Mesendoderm (in vitro differentiated cells): Measurements from ENCODE around the gene NFIC.

Experiments used
- DNase-seq: peaks from one replicate; pipeline ENCODE4 v3.0.0; 2013
- H2AK5ac ChIP-seq: 2 replicates; pipeline ENCODE4 v1.6.1; 2013; ENCODE audit warnings: low read length, inconsistent platforms
- H2BK120ac ChIP-seq: 2 replicates; pipeline ENCODE4 v1.6.1; 2013; ENCODE audit warnings: low read depth, mild to moderate bottlenecking, low read length, moderate library complexity, mixed read lengths
- H2BK15ac ChIP-seq: replicated peaks from 2 replicates; pipeline ENCODE4 v1.6.1; 2013; ENCODE audit warnings: low read depth, mild to moderate bottlenecking, moderate library complexity
- H2BK5ac ChIP-seq: 2 replicates; pipeline ENCODE4 v1.6.1; 2013; ENCODE audit warnings: low read length, inconsistent platforms
- H3K18ac ChIP-seq: 2 replicates; pipeline ENCODE4 v1.6.1; 2013; ENCODE audit warnings: mild to moderate bottlenecking, low read length, mixed read lengths
- H3K23ac ChIP-seq: one replicate; pipeline ENCODE4 v1.6.1; 2013; ENCODE audit warnings: low read length
- H3K27ac ChIP-seq: 2 replicates; pipeline ENCODE4 v1.5.1; 2013; ENCODE audit warnings: low read depth, mild to moderate bottlenecking, inconsistent platforms, low read length, moderate library complexity
- H3K27me3 ChIP-seq: 2 replicates; pipeline ENCODE4 v1.6.1; 2013; ENCODE audit warnings: low read length, control low read depth, mild to moderate bottlenecking, inconsistent platforms; ENCODE audit not compliant: insufficient read depth, poor library complexity
- H3K36me3 ChIP-seq: 2 replicates; pipeline ENCODE4 v1.6.1; 2013; ENCODE audit warnings: low read length, inconsistent platforms; ENCODE audit not compliant: control insufficient read depth, insufficient read depth
- H3K4ac ChIP-seq: one replicate; pipeline ENCODE4 v1.6.1; 2013; ENCODE audit warnings: low read depth, mild to moderate bottlenecking, low read length, moderate library complexity
- H3K4me1 ChIP-seq: 2 replicates; pipeline ENCODE4 v1.6.1; 2013; ENCODE audit warnings: low read depth, low read length, inconsistent platforms; ENCODE audit not compliant: control insufficient read depth
- H3K4me2 ChIP-seq: 2 replicates; pipeline ENCODE4 v1.6.1; 2013; ENCODE audit warnings: low read length
- H3K4me3 ChIP-seq: 2 replicates; pipeline ENCODE4 v1.5.1; 2013; ENCODE audit warnings: mild to moderate bottlenecking, low read length
- H3K56ac ChIP-seq: one replicate; pipeline ENCODE4 v1.6.1; 2013; ENCODE audit warnings: low read length
- H3K79me1 ChIP-seq: 2 replicates; pipeline ENCODE4 v1.6.1; 2013; ENCODE audit warnings: low read length, inconsistent platforms
- H3K79me2 ChIP-seq: 2 replicates; pipeline ENCODE4 v1.6.1; 2013; ENCODE audit warnings: mild to moderate bottlenecking, low read length; ENCODE audit not compliant: control insufficient read depth, insufficient read depth
- H3K9ac ChIP-seq: 2 replicates; pipeline ENCODE4 v1.6.1; 2013; ENCODE audit warnings: low read length, inconsistent platforms
- H4K5ac ChIP-seq: one replicate; pipeline ENCODE4 v1.6.1; 2013; ENCODE audit warnings: low read length
- H4K8ac ChIP-seq: one replicate; pipeline ENCODE4 v1.6.1; 2013; ENCODE audit warnings: low read depth, mild to moderate bottlenecking, control low read depth, low read length, moderate library complexity
- WGBS: extraction: QIAGEN DNeasy Blood & Tissue Kit; methylation state at CpG from one replicate; pipeline ENCODE4 v1.1.7; 2013; ENCODE audit warnings: low lambda C conversion rate, missing lambda C conversion rate; ENCODE audit not compliant: insufficient coverage; ENCODE audit errors: extremely low coverage; 5-methylcytosine and 5-hydroxymethylcytosine counted together

Gene NFIC

DNA sequence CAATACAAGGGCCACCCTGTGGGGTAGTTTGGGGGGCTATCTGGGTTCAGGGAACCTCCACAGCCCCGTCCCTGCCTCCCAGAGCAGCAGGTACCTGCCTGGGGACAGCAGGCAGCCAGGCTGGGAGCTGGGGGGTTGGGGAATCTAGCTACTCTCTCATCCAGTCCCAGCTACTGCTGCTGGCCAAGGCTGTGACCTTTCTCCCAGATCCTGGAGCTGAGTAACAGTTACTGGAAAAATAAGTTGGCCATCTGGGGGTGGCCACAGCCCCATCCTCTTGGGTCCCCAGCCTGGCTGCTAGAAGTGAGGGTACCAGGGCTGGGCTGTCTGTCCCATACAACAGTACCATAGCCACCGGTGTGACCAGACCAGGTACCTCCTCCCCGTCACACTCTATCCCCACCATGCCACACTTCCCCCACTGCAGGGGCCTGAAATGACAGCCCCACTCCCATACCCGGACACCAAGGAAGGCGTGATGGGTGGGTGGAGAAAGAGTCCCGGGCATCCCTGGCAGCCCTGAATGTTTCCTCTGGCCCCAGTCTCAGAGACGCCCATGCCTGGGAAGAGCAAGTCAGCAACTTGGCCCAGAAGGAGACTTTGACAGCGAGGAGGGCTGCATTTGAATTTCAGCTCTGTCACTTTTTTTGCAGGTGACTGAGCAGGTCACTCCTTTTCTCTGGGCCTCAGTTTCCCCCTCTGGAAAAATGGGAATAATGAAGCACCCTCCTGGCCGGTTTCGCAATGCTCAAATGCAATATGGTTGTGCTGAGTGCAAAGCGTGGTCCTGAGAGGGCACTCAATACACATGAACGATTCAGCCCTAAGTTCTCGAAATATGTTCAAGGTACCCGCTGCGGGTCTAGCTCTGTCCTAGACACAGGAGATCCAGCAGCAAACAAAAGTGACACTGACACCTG, 30.7 kb upstream of the NFIC start:
- Histone ChIP-seq H3K4me2 (no peak overlapping the region), H2BK120ac (no peak overlapping the region), H3K23ac (no peak overlapping the region), H3K9ac (no peak overlapping the region), H3K36me3 (no peaks in the 10 kb centered on the region), H2BK5ac (no peak overlapping the region), H2AK5ac (no peak overlapping the region), H3K4me3 (no peak overlapping the region), H3K4ac (no peak overlapping the region), H2BK15ac (no peak overlapping the region), H3K27ac (no peak overlapping the region), H3K27me3 (no peaks in the 10 kb centered on the region), H3K4me1 (no peaks in the 10 kb centered on the region), H3K18ac (no peak overlapping the region), H3K79me2 (no peaks in the 10 kb centered on the region), H3K56ac (no peak overlapping the region), H4K5ac (no peak overlapping the region), H4K8ac (no peak overlapping the region), H3K79me1 (no peaks in the 10 kb centered on the region)
- no peak for DNase-seq
- no CpG with 5 or more reads among the region's 15 CpGs for WGBS

- Histone ChIP-seq H2BK120ac (no peak overlapping the region), H4K8ac (no peak overlapping the region), H4K5ac (no peak overlapping the region), H3K9ac (no peak overlapping the region), H3K79me1 (no peaks in the 10 kb centered on the region), H3K4me2 (no peak overlapping the region), H3K27me3 (no peaks in the 10 kb centered on the region), H2AK5ac (no peak overlapping the region), H2BK5ac (no peak overlapping the region), H3K79me2 (no peaks in the 10 kb centered on the region), H3K18ac (no peak overlapping the region), H3K27ac (no peak overlapping the region), H3K56ac (no peak overlapping the region), H3K23ac (no peak overlapping the region), H2BK15ac (no peak overlapping the region), H3K4me1 (no peaks in the 10 kb centered on the region), H3K36me3 (no peaks in the 10 kb centered on the region), H3K4me3 (no peak overlapping the region), H3K4ac (no peak overlapping the region)
- DNase-seq, result no peak
- WGBS, result no CpG with 5 or more reads among the region's 5 CpGs
Observed at GRCh38 chr19:3336351-3336679, 30.1 kb upstream of the NFIC start.

DNA sequence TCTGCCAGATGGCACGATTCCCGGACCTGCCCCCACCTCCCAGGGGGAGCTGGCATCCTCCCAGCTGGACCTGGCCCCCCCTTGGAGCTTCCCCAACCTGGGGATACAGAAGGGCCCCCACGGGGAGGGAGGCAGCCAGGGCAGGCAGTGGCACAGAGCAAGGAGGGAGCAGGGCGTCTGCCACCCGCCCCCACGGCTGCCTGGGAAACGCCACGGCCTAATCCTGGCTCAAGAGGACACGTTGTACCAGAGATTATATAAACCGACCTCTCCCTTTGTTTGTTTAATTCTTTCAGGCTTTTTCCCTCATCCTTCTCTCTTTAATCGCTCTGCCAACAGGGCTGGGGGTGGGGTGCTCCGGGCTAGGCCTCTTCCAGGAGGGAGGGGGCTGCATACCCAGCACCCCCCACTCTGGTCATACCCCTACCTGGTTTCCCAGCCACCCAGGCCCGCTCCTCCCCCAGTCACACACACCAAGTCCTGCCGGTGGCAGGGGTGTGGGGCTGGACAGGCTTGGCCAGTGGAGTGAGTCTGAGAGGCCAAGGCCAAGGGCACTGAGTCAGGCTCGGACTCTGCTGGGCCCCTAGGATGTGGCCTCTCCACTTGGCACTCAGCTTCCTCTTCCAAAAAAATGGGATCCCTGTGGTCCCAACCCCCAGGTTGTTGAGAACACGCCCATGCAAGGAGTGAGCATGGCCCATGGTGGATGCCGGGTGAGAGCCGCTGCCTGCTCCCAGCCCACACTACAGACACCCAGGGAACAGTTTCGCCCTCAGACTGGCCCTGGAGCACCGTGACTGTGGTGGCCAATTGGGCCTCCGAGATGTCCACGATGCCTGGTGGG, 29.5 kb upstream of the NFIC start:
- Histone ChIP-seq H3K79me1 (no peaks in the 10 kb centered on the region), H2BK120ac (no peak overlapping the region), H3K4ac (no peak overlapping the region), H4K5ac (no peak overlapping the region), H3K27me3 (no peaks in the 10 kb centered on the region), H3K4me1 (no peaks in the 10 kb centered on the region), H3K4me3 (no peak overlapping the region), H3K79me2 (no peaks in the 10 kb centered on the region), H3K9ac (no peak overlapping the region), H3K27ac (no peak overlapping the region), H3K18ac (no peak overlapping the region), H3K23ac (no peak overlapping the region), H2AK5ac (no peak overlapping the region), H4K8ac (no peak overlapping the region), H3K36me3 (no peaks in the 10 kb centered on the region), H2BK5ac (no peak overlapping the region), H3K56ac (no peak overlapping the region), H3K4me2 (no peak overlapping the region), H2BK15ac (no peak overlapping the region)
- DNase-seq, result no peak
- WGBS, result no CpG with 5 or more reads among the region's 22 CpGs

- H2AK5ac ChIP-seq, result no peak overlapping the region
- no peaks in the 10 kb centered on the region for H3K79me1 ChIP-seq
- H2BK120ac ChIP-seq, result no peak overlapping the region
- H3K56ac ChIP-seq, result no peak overlapping the region
- no CpG with 5 or more reads among the region's 12 CpGs for WGBS
- H3K4ac ChIP-seq, result no peak overlapping the region
- no peak overlapping the region for H2BK15ac ChIP-seq
- H2BK5ac ChIP-seq, result no peak overlapping the region
- H3K79me2 ChIP-seq, result no peaks in the 10 kb centered on the region
- no peak overlapping the region for H4K5ac ChIP-seq
- H3K18ac ChIP-seq, result no peak overlapping the region
- H3K23ac ChIP-seq, result no peak overlapping the region
- no peak overlapping the region for H3K27ac ChIP-seq
- no peaks in the 10 kb centered on the region for H3K36me3 ChIP-seq
- no peak overlapping the region for H3K9ac ChIP-seq
- H4K8ac ChIP-seq, result no peak overlapping the region
- H3K27me3 ChIP-seq, result no peaks in the 10 kb centered on the region
- no peaks in the 10 kb centered on the region for H3K4me1 ChIP-seq
- H3K4me2 ChIP-seq, result no peak overlapping the region
- DNase-seq, result no peak
- H3K4me3 ChIP-seq, result no peak overlapping the region
Observed at GRCh38 chr19:3338541-3339181, 27.7 kb upstream of the NFIC start.

- Histone ChIP-seq H3K56ac (no peak overlapping the region), H2BK15ac (no peak overlapping the region), H4K5ac (no peak overlapping the region), H3K4me2 (no peak overlapping the region), H3K79me2 (no peaks in the 10 kb centered on the region), H4K8ac (no peak overlapping the region), H3K27me3 (no peaks in the 10 kb centered on the region), H3K4me3 (no peak overlapping the region), H3K36me3 (no peaks in the 10 kb centered on the region), H3K27ac (no peak overlapping the region), H3K9ac (no peak overlapping the region), H2BK5ac (no peak overlapping the region), H3K79me1 (no peaks in the 10 kb centered on the region), H2BK120ac (no peak overlapping the region), H3K4me1 (no peaks in the 10 kb centered on the region), H3K4ac (no peak overlapping the region), H2AK5ac (no peak overlapping the region), H3K18ac (no peak overlapping the region), H3K23ac (no peak overlapping the region)
- no CpG with 5 or more reads among the region's 11 CpGs for WGBS
- DNase-seq, result no peak
Observed at GRCh38 chr19:3340340-3340739, 26.0 kb upstream of the NFIC start.
